Stimulated activated CD4-positive, alpha-beta T cell treated with anti-CD3 and anti-CD28 coated beads, Interleukin-15, amount 100 ng/mL, for 48 hours (primary cell): Measurements from ENCODE around the gene TNFAIP6.

Experiments used
- DNase-seq, 2 donors: peaks; one replicate each; pipeline ENCODE4 v3.0.0-alpha.2; 2020; ENCODE audit warnings: low read depth in 2 of 2

The TNFAIP6 gene

GRCh38 chr2:151359768-151360461 is 2.5 kb downstream of the TNFAIP6 start:
- no peak for DNase-seq

- DNase-seq: no peak
These were observed 4.4 kb downstream of the TNFAIP6 start for GRCh38 chr2:151361674-151362370.

GRCh38 chr2:151363709-151364108 is 6.3 kb downstream of the TNFAIP6 start:
- DNase-seq: no peak

DNA sequence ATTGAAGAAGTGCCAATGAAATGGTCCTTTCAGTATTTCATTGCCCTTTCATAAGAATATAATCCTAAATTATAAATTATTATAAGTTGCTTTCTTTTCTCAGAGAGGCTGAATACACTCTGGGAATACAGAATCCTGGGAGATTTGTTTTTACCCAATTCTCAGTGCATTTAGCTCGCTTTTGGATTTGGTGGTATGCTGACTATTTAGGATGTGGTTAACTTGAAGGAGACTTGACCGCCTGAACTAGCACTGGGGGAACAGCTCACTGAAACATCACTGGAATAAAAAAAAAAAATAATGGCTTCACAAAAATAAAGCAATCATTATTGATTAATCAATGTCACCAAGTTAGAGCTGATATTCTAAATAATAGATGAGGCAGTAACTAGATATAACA is 10.2 kb downstream of the TNFAIP6 start:
- no peak for DNase-seq

DNA sequence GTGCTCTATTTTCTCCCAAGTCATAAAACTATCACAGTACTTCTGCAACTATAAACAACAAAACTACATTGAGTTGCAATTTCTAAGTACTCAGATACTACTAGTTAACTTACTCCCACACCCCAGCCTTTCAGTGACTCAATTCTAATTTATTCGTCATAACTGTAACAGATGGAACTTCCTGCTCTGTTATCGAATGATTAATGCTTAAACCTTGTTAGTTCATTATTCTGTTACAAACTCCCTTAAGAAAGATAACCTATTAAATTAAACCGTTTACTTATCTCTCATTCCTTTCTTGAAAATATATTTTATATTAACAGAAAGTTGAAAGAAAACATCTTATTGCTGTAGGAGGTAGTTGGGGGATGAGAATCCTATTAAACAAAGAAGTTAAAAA is 17.0 kb downstream of the TNFAIP6 start:
- DNase-seq: no peak

GRCh38 chr2:151379169-151379568 is 21.8 kb downstream of the TNFAIP6 start:
- no peak for DNase-seq

DNA sequence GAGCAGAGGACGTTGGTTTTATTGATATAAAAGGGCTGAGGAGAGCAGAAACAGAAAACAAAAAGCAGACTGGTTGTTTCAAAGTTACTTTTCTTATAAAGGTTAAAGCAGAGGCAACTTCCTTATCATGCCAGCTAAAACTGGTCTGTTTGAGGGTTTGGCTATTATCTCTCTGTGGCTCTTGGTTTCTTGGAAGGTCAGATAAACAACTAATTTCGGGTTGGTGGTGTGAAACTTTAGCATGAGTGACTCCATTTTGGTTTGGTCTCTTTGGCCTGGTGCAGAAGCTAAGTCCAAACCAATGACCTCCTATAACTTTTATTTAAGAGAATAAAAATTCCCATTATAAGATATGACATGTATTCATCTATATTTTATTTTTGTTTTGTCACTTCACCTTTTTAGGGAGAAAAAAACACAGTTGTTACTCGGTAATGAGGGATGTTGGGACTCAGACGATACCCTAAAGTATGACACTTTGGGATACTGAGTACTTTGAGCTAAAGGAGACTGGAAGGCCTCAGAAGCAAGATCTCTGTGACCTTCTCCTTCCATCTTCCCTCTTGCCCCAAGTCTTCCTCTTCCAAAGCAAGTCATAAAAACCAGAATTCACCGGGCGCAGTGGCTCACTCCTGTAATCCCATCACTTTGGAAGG is 23.3 kb downstream of the TNFAIP6 start:
- no peak for DNase-seq

DNA sequence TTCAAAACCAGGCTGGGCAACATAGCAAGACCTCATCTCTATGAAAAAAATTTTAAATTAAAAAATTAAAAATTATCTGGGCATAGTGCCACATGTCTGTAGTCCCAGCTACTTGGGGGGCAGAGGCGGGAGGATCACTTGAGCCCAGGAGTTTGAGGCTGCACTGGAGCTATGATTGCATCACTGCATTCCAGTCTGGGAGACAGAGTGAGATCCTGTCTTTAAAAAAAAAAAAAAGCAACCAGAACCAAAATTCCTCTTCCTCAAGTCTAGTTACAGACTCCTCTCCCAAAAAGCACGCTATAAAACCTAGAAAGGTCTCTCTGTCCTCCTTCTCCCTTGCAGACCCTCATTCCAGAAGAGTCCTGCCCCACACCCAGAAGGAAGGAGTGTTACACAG is 23.9 kb downstream of the TNFAIP6 start:
- DNase-seq: no peak

DNA sequence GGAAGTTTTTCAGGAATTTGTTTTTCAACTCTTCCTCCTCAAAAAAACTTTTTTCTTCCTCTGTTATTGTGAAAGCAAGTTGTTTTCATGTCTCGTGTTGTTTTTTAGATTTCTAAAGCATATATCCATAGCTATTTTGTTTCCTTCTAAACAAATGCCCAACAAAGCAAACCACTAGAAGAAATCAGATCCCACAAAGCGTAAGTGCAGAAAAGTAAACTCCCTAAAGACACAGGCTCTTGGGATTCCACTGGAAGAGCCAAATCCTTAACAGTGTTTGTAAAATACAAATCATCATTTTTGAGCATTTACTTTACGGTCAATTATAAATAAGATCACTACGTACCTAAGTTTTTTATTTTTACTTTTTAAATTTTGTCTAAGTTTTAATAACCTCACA is 30.6 kb downstream of the TNFAIP6 start:
- DNase-seq: no peak

DNA sequence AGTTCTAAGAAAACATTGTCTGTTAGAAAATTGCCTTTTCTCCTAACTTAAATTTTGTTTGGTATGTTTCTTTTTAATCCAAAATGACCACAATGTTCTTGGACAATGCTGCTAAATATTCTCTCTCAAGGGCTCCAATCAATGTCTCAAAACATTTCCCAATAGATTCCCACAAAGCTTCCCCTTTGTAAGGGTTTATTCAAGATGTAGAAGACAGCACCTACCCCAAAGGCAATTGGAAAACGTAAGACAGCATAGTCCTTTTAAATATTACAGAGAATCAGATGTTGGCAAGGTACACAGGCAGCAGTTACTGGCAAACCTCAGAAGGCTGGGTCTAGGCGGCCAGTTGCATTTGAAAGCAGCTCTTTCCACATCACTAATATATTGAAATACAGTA is 34.0 kb downstream of the TNFAIP6 start:
- DNase-seq: no peak

GRCh38 chr2:151394509-151394908 is 37.1 kb downstream of the TNFAIP6 start:
- no peak for DNase-seq

DNA sequence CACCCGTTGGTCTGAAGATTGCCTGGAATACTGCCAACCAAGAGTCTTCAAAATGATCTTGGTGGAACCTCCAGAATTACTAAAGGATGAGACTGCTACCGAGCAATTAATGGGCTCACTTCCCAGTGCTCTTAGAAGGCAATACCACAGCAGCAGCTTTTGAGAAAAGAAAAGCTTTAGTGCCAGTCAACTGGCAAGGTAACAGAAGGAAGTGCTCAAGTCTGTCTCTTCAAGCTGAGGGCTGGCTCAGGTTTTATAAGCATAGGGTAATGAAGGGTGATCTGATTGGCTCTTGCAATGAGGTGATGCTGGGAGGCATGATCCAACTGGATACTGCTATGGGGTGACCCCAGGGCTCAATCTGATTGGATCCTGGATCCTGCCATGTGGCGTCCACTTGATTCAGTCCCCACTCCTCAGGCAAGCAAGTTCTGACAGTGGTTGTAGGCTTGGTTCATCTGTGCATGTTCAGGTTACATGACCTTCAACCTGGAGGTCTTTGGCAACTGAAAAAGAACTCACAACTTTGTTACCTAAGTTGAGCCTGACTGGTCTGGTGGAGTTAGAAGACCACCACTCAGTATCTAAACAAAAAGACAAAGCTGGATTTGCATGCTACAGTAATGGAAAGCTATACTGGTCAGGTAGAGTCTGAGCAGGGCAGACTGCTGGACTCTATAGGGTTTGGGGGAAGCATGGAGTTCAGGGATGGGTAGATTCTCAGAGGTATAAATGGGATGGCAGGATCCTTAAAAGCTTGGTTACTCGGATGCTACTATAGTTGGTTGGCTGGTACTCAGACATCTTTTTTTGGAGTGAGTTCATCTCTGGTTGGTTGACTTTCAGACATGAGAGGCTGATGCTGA is 38.4 kb downstream of the TNFAIP6 start:
- no peak for DNase-seq

DNA sequence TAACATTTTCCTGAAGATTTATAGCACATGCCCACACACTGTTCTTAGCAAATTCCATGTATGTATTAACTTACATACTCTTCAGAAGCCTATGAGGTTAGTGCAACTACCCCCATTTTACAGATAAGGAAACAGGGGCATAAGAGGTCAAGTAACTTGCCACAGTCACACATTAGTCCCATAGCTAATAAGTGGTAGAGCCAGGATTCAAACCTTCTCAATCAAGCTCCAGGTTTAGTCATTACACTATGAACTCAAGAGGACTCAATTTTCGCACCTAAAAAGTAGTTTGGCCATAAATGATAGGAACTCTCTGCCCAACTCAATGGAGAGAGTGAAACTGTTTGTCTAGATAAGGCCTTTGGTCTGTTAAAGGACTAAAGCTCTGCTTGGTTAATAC is 42.6 kb downstream of the TNFAIP6 start:
- DNase-seq: no peak

GRCh38 chr2:151401149-151401548 is 43.8 kb downstream of the TNFAIP6 start:
- DNase-seq: no peak

DNA sequence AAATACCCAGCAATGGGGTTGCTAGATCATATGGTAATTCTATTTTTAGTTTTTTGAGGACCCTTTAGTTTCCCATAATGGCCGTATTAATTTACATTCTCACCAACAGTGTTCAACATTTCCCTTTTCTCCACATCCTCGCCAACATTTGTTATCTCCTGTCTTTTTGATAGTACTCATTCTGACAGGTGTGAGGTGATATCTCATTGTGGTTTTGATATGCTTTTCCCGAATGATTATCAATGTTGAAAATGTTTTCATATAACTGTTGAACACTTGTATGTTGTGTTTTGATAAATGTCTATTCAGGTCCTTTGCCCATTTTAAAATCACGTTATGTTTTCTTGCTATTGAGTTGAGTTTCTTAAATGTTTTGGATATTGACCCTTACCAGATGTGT is 46.5 kb downstream of the TNFAIP6 start:
- no peak for DNase-seq

- DNase-seq: no peak
These were observed 48.0 kb downstream of the TNFAIP6 start for GRCh38 chr2:151405376-151405775.

GRCh38 chr2:151407281-151407680 is 49.9 kb downstream of the TNFAIP6 start:
- no peak for DNase-seq

DNA sequence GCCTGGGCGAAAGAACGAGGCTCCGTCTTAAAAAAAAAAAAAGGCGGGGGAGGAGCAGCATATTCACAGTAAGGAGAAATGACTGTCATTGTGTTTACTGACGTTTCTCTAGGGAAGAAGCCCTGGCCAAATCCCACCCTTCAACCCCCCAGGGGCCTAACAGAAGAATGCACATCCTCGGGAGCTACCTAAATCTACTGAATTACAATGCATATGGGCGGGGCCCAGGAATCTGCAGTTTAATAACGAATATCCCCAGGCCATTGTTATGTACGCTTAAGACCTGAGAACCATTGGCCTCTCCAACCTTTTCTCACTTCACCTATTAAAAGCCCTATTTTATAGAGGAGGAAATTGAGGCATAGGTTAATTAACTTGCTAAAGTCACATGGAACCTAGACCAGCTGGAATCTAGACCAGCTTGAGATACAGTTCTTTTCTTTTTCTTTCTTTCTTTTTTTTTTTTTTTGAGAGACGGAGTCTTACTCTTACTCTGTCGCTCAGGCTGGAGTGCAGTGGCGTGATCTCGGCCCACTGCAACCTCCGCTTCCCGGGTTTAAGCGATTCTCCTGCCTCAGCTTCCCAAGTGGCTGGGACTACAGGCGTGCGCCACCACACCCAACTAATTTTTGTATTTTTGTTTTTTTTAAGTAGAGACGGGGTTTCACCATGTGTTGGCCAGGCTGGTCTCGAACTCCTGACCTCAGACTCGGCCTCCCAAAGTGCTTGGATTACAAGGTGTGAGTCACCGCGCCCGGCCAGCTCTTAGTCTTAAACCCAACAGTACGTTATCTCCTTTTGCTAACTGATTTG is 51.6 kb downstream of the TNFAIP6 start:
- no peak for DNase-seq

DNA sequence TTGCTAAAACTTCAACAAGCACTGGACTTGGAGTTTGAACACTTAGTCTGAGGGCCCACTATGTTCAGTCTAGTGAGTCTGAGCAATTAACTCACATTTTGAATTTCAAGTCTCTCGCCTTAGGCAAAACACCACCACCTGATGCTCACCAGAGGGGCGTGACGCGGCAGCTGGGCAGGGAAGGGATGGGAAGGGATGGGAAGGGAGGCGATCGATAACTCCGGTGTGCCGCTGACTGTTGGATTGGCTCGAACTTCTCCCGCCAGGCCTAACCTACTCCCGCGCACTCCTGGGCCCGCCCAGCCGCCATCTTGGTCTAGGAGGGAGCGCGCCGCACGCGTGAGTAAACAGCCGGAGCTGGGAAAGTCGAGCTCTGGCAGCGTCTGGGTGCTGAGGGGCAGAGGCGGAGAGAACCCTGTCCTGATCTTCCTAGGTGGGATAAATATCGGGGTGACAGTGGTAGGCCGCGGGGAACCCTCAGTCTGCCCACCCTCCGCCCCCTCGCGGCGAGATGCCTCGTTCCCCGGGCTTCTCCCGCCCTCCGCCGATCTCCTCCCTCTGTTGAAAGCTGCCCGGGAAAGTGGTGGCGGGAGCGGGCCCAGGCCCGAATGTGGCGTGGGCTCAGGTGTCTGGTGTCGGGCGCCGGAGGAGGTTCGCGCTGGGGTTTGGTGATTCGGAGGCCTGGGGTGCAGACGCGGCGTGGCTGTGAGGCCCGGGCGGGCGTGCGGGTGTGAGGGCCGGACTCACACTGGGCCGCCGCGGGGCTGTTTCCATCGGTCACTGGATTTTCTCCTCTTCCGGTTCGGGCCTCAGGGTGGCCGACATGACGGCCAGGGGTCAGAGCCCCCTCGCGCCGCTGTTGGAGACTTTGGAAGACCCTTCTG is 52.5 kb downstream of the TNFAIP6 start, which contains the start of gene RIF1:
Gene RIF1 (plus strand): TSS at position 302 of the 884 bp plus-strand sequence. CDS start 522 bp downstream, at position 824.
- DNase-seq: peak; percentile 75 to 79

- peak; percentile 27 to 31 for DNase-seq
These were observed 53.1 kb downstream of the TNFAIP6 start for GRCh38 chr2:151410485-151410834.
